Measurements from ENCODE around the gene ACSBG1.

GRCh38 chr15:78125267-78125666 is 109.1 kb downstream of the ACSBG1 start:
- TF ChIP-seq CTCF (conservative IDR thresholded peaks at IDR 0.05) (no peak), EZH2 (IDR thresholded peaks at IDR 0.05; ENCODE audit: low read depth) (no peak)

Measured in PC-9 (cell line).